ENCODE data around the gene DCP1B.

The DCP1B gene

DNA sequence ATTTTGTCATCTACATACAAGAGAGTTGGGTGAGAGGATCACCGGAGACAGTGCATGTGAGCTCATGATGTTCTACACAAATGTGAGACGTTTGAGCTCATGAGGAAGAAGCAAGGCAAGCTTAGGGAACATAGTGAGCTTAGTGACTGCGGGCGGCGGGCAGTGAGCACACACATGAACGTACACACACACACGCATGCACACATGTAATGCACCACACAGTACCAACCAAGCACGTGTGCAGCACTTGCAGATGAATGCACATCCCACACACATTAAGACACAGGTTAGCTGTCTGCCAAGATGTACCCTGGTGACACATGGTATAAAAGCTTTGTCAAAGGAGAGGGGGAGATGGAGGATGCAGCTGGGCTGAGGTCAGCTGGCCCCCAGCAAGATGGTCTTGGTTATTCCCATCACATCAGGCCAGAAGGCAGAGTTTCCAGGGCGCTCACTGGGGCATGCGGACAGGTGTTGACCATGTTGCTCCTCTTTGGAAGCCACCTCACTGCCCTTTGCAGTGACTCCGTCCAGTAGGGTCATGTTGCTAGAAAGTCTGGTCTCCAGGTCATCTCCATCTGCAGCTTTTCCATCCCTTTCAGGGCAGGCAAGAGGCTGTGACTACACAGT lies 77.1 kb downstream of the DCP1B start:
- no peaks in the 10 kb centered on the region for H3K79me2 ChIP-seq (ENCODE audit: control insufficient read depth, insufficient read depth, low read length)
- H3K23ac ChIP-seq (ENCODE audit: low read length) = no peak overlapping the region
- H2BK120ac ChIP-seq (ENCODE audit: low read depth, low read length) = no peak overlapping the region
- H3K4me2 ChIP-seq (ENCODE audit: low read length) = no peak overlapping the region
- H3K4ac ChIP-seq (ENCODE audit: low read depth, low read length) = no peak overlapping the region
- H4K5ac ChIP-seq (ENCODE audit: low read length) = no peak overlapping the region
- H2BK5ac ChIP-seq (ENCODE audit: low read length) = no peak overlapping the region
- no peak overlapping the region for H3K56ac ChIP-seq (ENCODE audit: low read length)
- H3K27me3 ChIP-seq (ENCODE audit: insufficient read depth, low read length, poor library complexity) = no peaks in the 10 kb centered on the region
- no peak overlapping the region for H2BK15ac ChIP-seq (replicated peaks; ENCODE audit: low read depth)
- WGBS (ENCODE audit: extremely low coverage, insufficient coverage, low lambda C conversion rate) = no CpG with 5 or more reads among the region's 11 CpGs
- H4K8ac ChIP-seq (ENCODE audit: low read depth, low read length) = no peak overlapping the region
- H3K79me1 ChIP-seq (ENCODE audit: low read length) = no peaks in the 10 kb centered on the region
- H3K4me3 ChIP-seq (ENCODE audit: low read length) = no peak overlapping the region
- H3K9ac ChIP-seq (ENCODE audit: low read length) = no peak overlapping the region
- H3K18ac ChIP-seq (ENCODE audit: low read length) = no peak overlapping the region
- H3K36me3 ChIP-seq (ENCODE audit: control insufficient read depth, insufficient read depth, low read length) = no peaks in the 10 kb centered on the region
- DNase-seq = no peak
- no peak overlapping the region for H3K27ac ChIP-seq (ENCODE audit: low read depth, low read length)
- H2AK5ac ChIP-seq (ENCODE audit: low read length) = no peak overlapping the region
- no peaks in the 10 kb centered on the region for H3K4me1 ChIP-seq (ENCODE audit: control insufficient read depth, low read depth, low read length)

DNA sequence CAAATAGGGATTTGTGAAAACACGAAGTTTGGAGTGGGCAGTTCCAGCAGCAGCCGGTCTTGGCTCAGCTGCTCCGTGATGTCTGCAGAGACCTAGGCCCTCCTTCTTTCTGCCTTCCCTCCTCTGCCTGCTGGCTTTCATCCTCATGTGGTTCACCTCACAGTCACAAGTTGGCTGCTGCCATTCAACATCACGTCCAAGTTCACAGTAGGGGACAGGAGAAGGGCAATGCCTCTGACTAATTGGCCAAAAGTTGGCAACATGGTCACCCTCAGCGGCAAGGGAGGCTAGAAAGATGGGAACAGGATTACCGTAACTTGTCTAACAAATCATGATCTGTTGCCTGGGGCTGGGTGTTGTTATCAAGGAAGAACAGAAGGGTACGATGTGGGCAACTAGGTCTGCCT lies 78.0 kb downstream of the DCP1B start:
- no peak overlapping the region for H4K8ac ChIP-seq (ENCODE audit: low read depth, low read length)
- H3K4me1 ChIP-seq (ENCODE audit: control insufficient read depth, low read depth, low read length) = no peaks in the 10 kb centered on the region
- H3K79me2 ChIP-seq (ENCODE audit: control insufficient read depth, insufficient read depth, low read length) = no peaks in the 10 kb centered on the region
- H2BK5ac ChIP-seq (ENCODE audit: low read length) = no peak overlapping the region
- no peaks in the 10 kb centered on the region for H3K79me1 ChIP-seq (ENCODE audit: low read length)
- no peak overlapping the region for H3K4me3 ChIP-seq (ENCODE audit: low read length)
- H3K18ac ChIP-seq (ENCODE audit: low read length) = no peak overlapping the region
- no CpG with 5 or more reads among the region's 7 CpGs for WGBS (ENCODE audit: extremely low coverage, insufficient coverage, low lambda C conversion rate)
- no peak overlapping the region for H4K5ac ChIP-seq (ENCODE audit: low read length)
- no peak overlapping the region for H3K9ac ChIP-seq (ENCODE audit: low read length)
- H3K23ac ChIP-seq (ENCODE audit: low read length) = no peak overlapping the region
- no peaks in the 10 kb centered on the region for H3K36me3 ChIP-seq (ENCODE audit: control insufficient read depth, insufficient read depth, low read length)
- H3K4me2 ChIP-seq (ENCODE audit: low read length) = no peak overlapping the region
- no peak overlapping the region for H2AK5ac ChIP-seq (ENCODE audit: low read length)
- no peak overlapping the region for H3K27ac ChIP-seq (ENCODE audit: low read depth, low read length)
- no peak for DNase-seq
- H2BK120ac ChIP-seq (ENCODE audit: low read depth, low read length) = no peak overlapping the region
- H3K27me3 ChIP-seq (ENCODE audit: insufficient read depth, low read length, poor library complexity) = no peaks in the 10 kb centered on the region
- H3K56ac ChIP-seq (ENCODE audit: low read length) = no peak overlapping the region
- H2BK15ac ChIP-seq (replicated peaks; ENCODE audit: low read depth) = no peak overlapping the region
- no peak overlapping the region for H3K4ac ChIP-seq (ENCODE audit: low read depth, low read length)

DNA sequence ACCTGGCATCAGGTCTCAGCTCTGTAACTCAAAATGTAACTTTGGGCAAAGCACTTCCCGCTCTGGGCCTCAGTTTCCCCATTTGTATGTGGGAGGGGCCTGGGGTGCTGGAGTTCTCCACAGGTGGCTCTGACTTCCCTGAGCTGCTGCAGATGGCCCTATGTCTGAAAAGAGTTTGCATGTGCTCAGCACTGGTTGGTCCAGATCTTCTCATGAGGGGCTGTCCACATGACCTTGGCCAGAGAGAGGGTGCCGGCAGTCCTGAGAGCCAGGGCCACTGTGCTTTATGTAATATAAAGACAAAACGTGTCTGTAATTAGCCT lies 78.6 kb downstream of the DCP1B start:
- H2AK5ac ChIP-seq (ENCODE audit: low read length) = no peak overlapping the region
- no peak overlapping the region for H3K4ac ChIP-seq (ENCODE audit: low read depth, low read length)
- no peaks in the 10 kb centered on the region for H3K27me3 ChIP-seq (ENCODE audit: insufficient read depth, low read length, poor library complexity)
- no peak overlapping the region for H3K23ac ChIP-seq (ENCODE audit: low read length)
- no peak overlapping the region for H2BK120ac ChIP-seq (ENCODE audit: low read depth, low read length)
- no peak overlapping the region for H4K5ac ChIP-seq (ENCODE audit: low read length)
- H4K8ac ChIP-seq (ENCODE audit: low read depth, low read length) = no peak overlapping the region
- no peak overlapping the region for H3K4me3 ChIP-seq (ENCODE audit: low read length)
- H3K27ac ChIP-seq (ENCODE audit: low read depth, low read length) = no peak overlapping the region
- H3K79me1 ChIP-seq (ENCODE audit: low read length) = no peaks in the 10 kb centered on the region
- DNase-seq = no peak
- H3K4me1 ChIP-seq (ENCODE audit: control insufficient read depth, low read depth, low read length) = no peaks in the 10 kb centered on the region
- no peaks in the 10 kb centered on the region for H3K79me2 ChIP-seq (ENCODE audit: control insufficient read depth, insufficient read depth, low read length)
- H3K18ac ChIP-seq (ENCODE audit: low read length) = no peak overlapping the region
- H2BK15ac ChIP-seq (replicated peaks; ENCODE audit: low read depth) = no peak overlapping the region
- H2BK5ac ChIP-seq (ENCODE audit: low read length) = no peak overlapping the region
- H3K36me3 ChIP-seq (ENCODE audit: control insufficient read depth, insufficient read depth, low read length) = no peaks in the 10 kb centered on the region
- WGBS (ENCODE audit: extremely low coverage, insufficient coverage, low lambda C conversion rate) = no CpG with 5 or more reads among the region's 3 CpGs
- no peak overlapping the region for H3K4me2 ChIP-seq (ENCODE audit: low read length)
- H3K9ac ChIP-seq (ENCODE audit: low read length) = no peak overlapping the region
- no peak overlapping the region for H3K56ac ChIP-seq (ENCODE audit: low read length)

DNA sequence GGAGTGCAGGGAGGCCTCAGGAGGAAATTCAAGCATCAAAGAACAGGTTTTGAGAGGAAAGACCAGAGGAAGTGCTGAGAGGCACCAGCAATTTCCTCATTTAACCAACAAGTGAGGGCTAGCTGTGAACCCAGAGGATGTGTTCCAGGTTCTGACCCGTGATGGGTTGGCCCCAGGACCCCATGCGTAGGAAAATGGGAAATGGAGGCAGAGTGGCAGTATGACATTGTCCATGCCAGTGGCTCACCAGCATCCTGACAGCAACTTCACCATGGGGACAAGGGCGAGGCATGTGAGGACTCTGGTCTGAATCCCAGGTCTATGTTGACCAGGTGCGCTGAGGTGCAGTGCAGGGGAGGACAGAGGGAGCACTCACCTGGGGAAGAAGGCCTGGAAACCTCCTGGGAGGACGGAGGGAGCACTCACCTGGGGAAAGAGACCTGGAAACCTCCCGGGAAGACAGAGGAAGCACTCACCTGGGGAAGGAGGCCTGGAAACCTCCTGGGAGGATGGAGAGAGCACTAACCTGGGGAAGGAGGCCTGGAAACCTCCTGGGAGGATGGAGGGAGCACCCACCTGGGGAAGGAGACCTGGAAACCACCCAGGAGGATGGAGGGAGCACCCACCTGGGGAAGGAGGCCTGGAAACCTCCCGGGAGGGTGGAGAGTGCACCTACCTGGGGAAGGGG lies 79.1 kb downstream of the DCP1B start:
- Histone ChIP-seq H3K23ac (ENCODE audit: low read length) (no peak overlapping the region), H2BK120ac (ENCODE audit: low read depth, low read length) (no peak overlapping the region), H3K36me3 (ENCODE audit: control insufficient read depth, insufficient read depth, low read length) (no peaks in the 10 kb centered on the region), H2BK15ac (replicated peaks; ENCODE audit: low read depth) (no peak overlapping the region), H3K56ac (ENCODE audit: low read length) (no peak overlapping the region), H3K9ac (ENCODE audit: low read length) (no peak overlapping the region), H3K27me3 (ENCODE audit: insufficient read depth, low read length, poor library complexity) (no peaks in the 10 kb centered on the region), H3K79me1 (ENCODE audit: low read length) (no peaks in the 10 kb centered on the region), H3K79me2 (ENCODE audit: control insufficient read depth, insufficient read depth, low read length) (no peaks in the 10 kb centered on the region), H2AK5ac (ENCODE audit: low read length) (no peak overlapping the region), H3K4me2 (ENCODE audit: low read length) (no peak overlapping the region), H3K4ac (ENCODE audit: low read depth, low read length) (no peak overlapping the region), H3K27ac (ENCODE audit: low read depth, low read length) (no peak overlapping the region), H3K4me3 (ENCODE audit: low read length) (no peak overlapping the region), H4K8ac (ENCODE audit: low read depth, low read length) (no peak overlapping the region), H2BK5ac (ENCODE audit: low read length) (no peak overlapping the region), H4K5ac (ENCODE audit: low read length) (no peak overlapping the region), H3K4me1 (ENCODE audit: control insufficient read depth, low read depth, low read length) (no peaks in the 10 kb centered on the region), H3K18ac (ENCODE audit: low read length) (no peak overlapping the region)
- DNase-seq = no peak
- no CpG with 5 or more reads among the region's 7 CpGs for WGBS (ENCODE audit: extremely low coverage, insufficient coverage, low lambda C conversion rate)

DNA sequence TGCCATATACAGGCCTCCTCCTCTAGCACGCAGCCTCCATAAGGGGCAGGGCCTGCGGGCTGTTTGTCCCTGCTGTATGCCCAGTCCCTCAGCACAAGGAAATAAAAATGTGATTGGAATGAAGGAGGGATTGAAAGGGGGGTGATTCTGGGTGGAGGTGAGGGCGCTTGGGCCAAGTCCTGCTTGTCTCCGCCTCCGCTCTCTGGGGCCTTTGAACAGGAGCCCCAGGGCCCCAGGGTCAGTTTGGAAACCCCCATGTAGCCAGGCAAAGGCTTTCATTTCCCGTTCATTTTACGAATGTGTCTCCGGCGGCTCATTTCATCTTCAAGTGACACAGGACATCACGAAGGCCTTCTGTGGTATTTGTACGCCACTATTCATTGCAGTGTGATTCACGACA lies 81.3 kb downstream of the DCP1B start:
- no peak overlapping the region for H2AK5ac ChIP-seq (ENCODE audit: low read length)
- no peak overlapping the region for H2BK120ac ChIP-seq (ENCODE audit: low read depth, low read length)
- no peak overlapping the region for H3K4ac ChIP-seq (ENCODE audit: low read depth, low read length)
- no peak for DNase-seq
- no peak overlapping the region for H2BK15ac ChIP-seq (replicated peaks; ENCODE audit: low read depth)
- H3K27me3 ChIP-seq (ENCODE audit: insufficient read depth, low read length, poor library complexity) = no peaks in the 10 kb centered on the region
- no peaks in the 10 kb centered on the region for H3K79me2 ChIP-seq (ENCODE audit: control insufficient read depth, insufficient read depth, low read length)
- H3K4me3 ChIP-seq (ENCODE audit: low read length) = no peak overlapping the region
- H3K18ac ChIP-seq (ENCODE audit: low read length) = no peak overlapping the region
- H3K56ac ChIP-seq (ENCODE audit: low read length) = no peak overlapping the region
- H3K4me1 ChIP-seq (ENCODE audit: control insufficient read depth, low read depth, low read length) = no peaks in the 10 kb centered on the region
- no peak overlapping the region for H3K27ac ChIP-seq (ENCODE audit: low read depth, low read length)
- no peaks in the 10 kb centered on the region for H3K79me1 ChIP-seq (ENCODE audit: low read length)
- no CpG with 5 or more reads among the region's 12 CpGs for WGBS (ENCODE audit: extremely low coverage, insufficient coverage, low lambda C conversion rate)
- H3K23ac ChIP-seq (ENCODE audit: low read length) = no peak overlapping the region
- H3K36me3 ChIP-seq (ENCODE audit: control insufficient read depth, insufficient read depth, low read length) = no peaks in the 10 kb centered on the region
- H2BK5ac ChIP-seq (ENCODE audit: low read length) = no peak overlapping the region
- no peak overlapping the region for H4K5ac ChIP-seq (ENCODE audit: low read length)
- H3K9ac ChIP-seq (ENCODE audit: low read length) = no peak overlapping the region
- no peak overlapping the region for H4K8ac ChIP-seq (ENCODE audit: low read depth, low read length)
- H3K4me2 ChIP-seq (ENCODE audit: low read length) = no peak overlapping the region
